ENCODE data around the gene SAMD4A.
"Not testable (repeated sequence)": the region's sequence is repeated elsewhere in the genome, so short reads cannot be mapped to it uniquely, and the experiment has no call there.

Gene SAMD4A

DNA sequence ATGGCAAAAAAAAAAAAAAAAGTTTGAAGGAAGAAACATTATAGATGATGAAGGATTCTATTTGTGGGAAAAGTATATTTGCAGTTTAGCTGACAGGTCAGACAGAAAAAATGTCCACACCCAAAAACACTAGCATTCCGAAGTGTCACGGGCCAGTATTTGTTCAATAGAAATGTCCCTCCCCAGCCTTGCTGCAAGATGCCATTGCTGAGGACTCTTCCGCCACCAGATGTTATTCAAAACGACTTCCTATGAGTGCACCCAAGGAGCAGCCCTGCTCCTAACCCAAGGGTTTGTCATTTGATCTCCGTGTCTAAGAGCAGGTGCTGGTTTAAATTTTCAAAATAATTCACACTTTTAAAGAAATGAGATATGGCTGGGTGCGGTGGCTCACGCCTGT is 172.6 kb downstream of the SAMD4A start:
- TF ChIP-seq, protein P1, sequence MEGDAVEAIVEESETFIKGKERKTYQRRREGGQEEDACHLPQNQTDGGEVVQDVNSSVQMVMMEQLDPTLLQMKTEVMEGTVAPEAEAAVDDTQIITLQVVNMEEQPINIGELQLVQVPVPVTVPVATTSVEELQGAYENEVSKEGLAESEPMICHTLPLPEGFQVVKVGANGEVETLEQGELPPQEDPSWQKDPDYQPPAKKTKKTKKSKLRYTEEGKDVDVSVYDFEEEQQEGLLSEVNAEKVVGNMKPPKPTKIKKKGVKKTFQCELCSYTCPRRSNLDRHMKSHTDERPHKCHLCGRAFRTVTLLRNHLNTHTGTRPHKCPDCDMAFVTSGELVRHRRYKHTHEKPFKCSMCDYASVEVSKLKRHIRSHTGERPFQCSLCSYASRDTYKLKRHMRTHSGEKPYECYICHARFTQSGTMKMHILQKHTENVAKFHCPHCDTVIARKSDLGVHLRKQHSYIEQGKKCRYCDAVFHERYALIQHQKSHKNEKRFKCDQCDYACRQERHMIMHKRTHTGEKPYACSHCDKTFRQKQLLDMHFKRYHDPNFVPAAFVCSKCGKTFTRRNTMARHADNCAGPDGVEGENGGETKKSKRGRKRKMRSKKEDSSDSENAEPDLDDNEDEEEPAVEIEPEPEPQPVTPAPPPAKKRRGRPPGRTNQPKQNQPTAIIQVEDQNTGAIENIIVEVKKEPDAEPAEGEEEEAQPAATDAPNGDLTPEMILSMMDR (IDR thresholded peaks at IDR 0.05; ENCODE audit: low read depth, low read length): no peak
- DNase-seq (ENCODE audit: extremely low read depth, low read depth): no peak

DNA sequence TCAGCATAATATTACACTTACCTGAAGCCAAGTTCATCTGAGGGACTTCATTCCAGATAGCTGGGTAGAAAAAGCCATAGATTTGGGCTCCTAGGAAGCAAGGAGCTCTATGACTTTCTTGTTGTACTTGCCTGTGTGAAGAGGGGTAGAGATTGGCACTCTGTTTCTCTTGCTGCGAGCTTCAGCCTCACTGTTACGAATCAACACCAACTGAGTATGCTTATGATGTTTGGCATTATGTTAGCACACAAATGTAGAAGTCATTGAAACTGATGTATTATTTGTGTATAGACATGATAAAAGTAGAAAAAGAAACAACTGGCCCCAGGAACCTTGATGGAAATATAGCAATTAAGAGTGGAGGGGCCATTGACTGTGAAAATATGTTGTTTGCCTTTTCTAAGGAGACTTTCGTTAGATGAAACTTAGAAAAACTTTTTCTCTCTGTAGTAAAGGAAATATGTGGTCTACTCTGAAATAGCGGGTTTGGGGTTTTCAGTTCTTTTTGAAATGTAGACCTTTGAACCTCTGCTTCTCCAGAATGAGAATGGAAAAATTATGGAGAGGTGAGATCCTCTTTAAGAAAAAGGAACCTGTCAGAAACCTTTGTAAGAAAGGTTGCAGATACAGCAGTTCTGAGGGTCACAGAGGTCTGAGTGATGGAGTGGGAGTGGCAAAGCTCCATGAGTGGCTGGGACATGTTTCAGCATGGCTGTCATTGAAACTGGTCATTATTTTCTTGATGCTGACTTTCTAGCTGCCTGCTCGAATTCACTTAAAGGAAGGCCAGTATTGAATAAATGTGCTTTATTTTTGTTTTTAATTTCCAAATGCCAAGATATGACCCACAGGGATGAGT is 175.8 kb downstream of the SAMD4A start:
- TF ChIP-seq, protein P1 (IDR thresholded peaks at IDR 0.05; ENCODE audit: low read depth, low read length): no peak
- no peak for DNase-seq (ENCODE audit: extremely low read depth, low read depth)

GRCh38 chr14:54743382-54743781 is 176.5 kb downstream of the SAMD4A start:
- TF ChIP-seq, protein P1 (IDR thresholded peaks at IDR 0.05; ENCODE audit: low read depth, low read length): no peak
- no peak for DNase-seq (ENCODE audit: extremely low read depth, low read depth)

DNA sequence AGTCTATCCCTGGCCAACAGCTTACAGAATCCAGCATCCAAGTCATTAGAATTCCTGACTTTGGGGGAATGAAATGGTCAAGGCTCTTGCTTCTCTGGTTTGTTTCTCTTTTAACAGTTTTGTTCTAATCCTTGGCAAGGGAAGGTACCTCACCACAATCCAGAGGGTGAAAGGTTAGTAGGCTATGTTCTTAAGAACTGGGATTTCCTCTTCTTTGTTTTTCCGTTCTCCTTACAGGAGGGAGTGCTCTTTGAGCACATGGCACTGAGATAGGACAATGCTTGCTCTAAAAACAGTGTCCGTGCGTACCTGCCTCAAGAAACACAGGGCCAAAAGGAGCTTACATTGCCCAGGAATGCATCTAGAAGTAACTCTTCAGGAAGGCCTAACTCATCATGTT is 179.1 kb downstream of the SAMD4A start:
- TF ChIP-seq, protein P1 (IDR thresholded peaks at IDR 0.05; ENCODE audit: low read depth, low read length): no peak
- DNase-seq (ENCODE audit: extremely low read depth, low read depth): no peak

GRCh38 chr14:54747616-54748015 is 180.7 kb downstream of the SAMD4A start:
- TF ChIP-seq, protein P1 (IDR thresholded peaks at IDR 0.05; ENCODE audit: low read depth, low read length): no peak
- DNase-seq (ENCODE audit: extremely low read depth, low read depth): no peak

- no peak for DNase-seq (ENCODE audit: extremely low read depth, low read depth)
- TF ChIP-seq, protein P1 (IDR thresholded peaks at IDR 0.05; ENCODE audit: low read depth, low read length): no peak
Measured at GRCh38 chr14:54749180-54749579, 182.3 kb downstream of the SAMD4A start.

DNA sequence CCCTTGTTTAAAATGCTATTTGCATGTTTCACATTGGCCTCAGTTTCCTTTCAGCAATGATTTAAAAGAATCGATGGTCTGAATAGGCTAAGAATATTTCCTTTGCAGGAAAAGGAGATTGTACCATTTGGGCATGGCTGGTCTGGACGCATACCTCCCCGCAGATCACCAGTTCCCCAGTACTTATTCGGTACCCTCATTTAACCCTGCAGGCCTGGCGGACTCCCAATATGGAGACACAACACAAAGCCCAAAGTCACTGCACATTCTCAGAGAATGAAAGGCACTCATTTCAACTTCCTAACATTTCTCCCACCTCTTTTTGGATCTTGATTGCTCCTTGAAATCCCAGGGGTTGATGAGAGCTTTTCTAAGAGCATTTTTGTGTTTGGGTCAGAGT is 182.8 kb downstream of the SAMD4A start:
- TF ChIP-seq, protein P1 (IDR thresholded peaks at IDR 0.05; ENCODE audit: low read depth, low read length): no peak
- no peak for DNase-seq (ENCODE audit: extremely low read depth, low read depth)

DNA sequence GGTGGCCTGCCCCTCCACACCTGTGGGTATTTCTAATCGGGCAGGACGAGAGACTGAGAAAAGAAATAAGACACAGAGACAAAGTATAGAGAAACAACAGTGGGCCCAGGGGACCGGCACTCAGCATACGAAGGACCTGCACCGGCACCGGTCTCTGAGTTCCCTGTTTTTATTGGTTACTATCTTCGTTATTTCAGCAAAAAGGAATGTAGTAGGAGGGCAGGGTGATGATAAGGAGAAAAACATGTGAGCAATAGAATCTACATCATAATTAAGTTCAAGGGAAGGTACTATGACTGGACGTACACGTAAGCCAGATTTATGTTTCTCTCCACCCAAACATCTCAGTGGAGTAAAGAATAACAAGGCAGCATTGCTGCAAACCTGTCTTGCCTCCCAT is 185.7 kb downstream of the SAMD4A start:
- not testable (repeated sequence) for DNase-seq (ENCODE audit: extremely low read depth, low read depth)

DNA sequence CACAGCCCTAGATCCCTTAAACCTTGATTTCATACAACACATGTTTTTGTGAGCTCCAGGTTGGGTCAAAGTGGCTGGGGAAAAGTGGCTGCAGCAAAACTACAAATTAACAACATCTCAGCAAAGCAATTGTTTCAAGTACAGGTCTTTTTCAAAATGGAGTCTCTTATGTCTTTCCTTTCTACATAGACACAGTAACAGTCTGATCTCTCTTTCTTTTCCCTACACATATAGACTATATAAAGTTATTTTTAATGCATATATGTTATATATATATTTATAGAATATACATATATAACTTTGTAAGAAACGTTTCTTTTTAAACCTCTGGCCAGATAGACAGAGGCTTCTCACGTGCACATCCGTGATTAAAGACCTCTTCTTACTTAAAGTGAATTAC is 186.5 kb downstream of the SAMD4A start:
- not testable (repeated sequence) for DNase-seq (ENCODE audit: extremely low read depth, low read depth)
